HUDEP-2 (cell line): ENCODE results near the gene COX10.
"Not testable (repeated sequence)": the region's sequence is repeated elsewhere in the genome, so short reads cannot be mapped to it uniquely, and the experiment has no call there.

ENCODE experiments used
- DNase-seq, 76 experiments: peaks; one replicate each; lab custom pipeline; 2025; ENCODE audit not compliant: unreplicated experiment in 76 of 76; lab: John Stamatoyannopoulos, UW

The COX10 gene

GRCh38 chr17:14239271-14239670 is 170.0 kb downstream of the COX10 start:
- DNase-seq, result not testable (repeated sequence)

DNA sequence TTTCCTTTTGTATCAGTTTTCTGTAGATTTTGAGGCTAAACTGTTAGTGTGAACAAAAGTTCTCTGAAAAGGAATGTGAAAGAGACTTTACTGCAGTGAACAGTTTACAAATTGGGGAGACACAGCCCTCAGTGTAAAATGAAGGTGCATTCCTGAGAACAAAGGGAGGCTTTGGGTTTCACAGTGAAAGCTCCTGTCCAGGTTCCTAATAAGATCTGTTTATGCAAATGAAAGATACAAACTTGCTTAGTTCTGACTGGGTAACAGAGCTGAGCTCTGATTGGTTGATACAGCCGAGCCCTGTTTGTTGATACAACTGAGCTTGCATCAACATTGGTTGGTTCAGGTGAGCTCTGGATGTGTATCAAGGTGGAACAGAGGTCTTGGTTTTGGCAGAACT is 175.7 kb downstream of the COX10 start:
- no peak for DNase-seq

DNA sequence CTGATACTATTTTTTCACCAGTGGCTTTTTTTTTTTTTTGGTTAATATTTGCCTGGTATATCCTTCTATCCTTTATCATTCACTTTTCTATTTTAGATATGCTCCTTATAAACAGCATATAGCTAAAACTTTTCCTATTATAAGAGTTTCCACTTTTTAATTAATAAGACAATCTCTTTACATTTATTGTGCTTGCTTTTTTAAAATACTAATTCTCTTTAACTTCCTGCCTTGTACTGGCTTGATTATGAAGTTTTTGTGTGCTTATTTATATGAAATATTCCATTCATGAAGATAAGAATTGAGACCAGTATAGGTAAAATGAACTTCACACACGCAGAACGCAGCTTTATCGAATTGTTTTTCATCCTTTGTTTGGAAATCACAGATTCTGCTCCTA is 176.3 kb downstream of the COX10 start:
- DNase-seq, result no peak
